Ovary (tissue), 3 donors: ENCODE results near the gene C21orf58.

Experiments
- CTCF ChIP-seq, 3 donors: fragments of 450-650 bp in 2 of 3; fragments of 200-600 bp in 1 of 3; IDR thresholded peaks; one replicate each; pipeline versions ENCODE4 v1.5.1 to v1.8.0; 2016 to 2022; ENCODE audit warnings: antibody characterized with exemption in 3 of 3, mild to moderate bottlenecking in 1 of 3
- EP300 ChIP-seq: sonication (generic); formaldehyde crosslinking; IDR thresholded peaks from one replicate; pipeline ENCODE4 v1.6.1; 2017; ENCODE audit warnings: antibody characterized with exemption
- POLR2A ChIP-seq: fragments of 450-650 bp; IDR thresholded peaks from one replicate; pipeline ENCODE4 v1.6.1; 2017; ENCODE audit warnings: antibody characterized with exemption, mild to moderate bottlenecking, moderate library complexity
- donor health status: DM: no; HTN: no; CAD: no.

- no peak for TF ChIP-seq CTCF (IDR thresholded peaks at IDR 0.05)
- no peak for TF ChIP-seq EP300
- TF ChIP-seq POLR2A: no peak
These were observed 22.2 kb upstream of the C21orf58 start for GRCh38 chr21:46345861-46346260.
